UCSD-AML1 (cell line): Measurements from ENCODE around the gene ITPA.

Source experiments
- DNase-seq: peaks from one replicate; lab custom pipeline; 2025; ENCODE audit not compliant: unreplicated experiment; lab: John Stamatoyannopoulos, UW

ITPA gene

GRCh38 chr20:3243718-3244358, 34.5 kb downstream of the ITPA start:
- no peak for DNase-seq

- no peak for DNase-seq
Measured at GRCh38 chr20:3244613-3245012, 35.3 kb downstream of the ITPA start.

GRCh38 chr20:3245156-3245555, 35.9 kb downstream of the ITPA start:
- DNase-seq = no peak

GRCh38 chr20:3245711-3246110, 36.4 kb downstream of the ITPA start:
- no peak for DNase-seq

- no peak for DNase-seq
Measured at GRCh38 chr20:3246682-3247081, 37.4 kb downstream of the ITPA start.

GRCh38 chr20:3247638-3248037, 38.3 kb downstream of the ITPA start:
- DNase-seq = no peak

- DNase-seq = no peak
Measured at GRCh38 chr20:3248167-3248992, 39.1 kb downstream of the ITPA start.

GRCh38 chr20:3248993-3249347, 39.7 kb downstream of the ITPA start:
- DNase-seq = no peak

- no peak for DNase-seq
Measured at GRCh38 chr20:3250091-3250504, 40.8 kb downstream of the ITPA start.

GRCh38 chr20:3251806-3252205, 42.5 kb downstream of the ITPA start:
- DNase-seq = no peak

GRCh38 chr20:3255728-3256127, 46.4 kb downstream of the ITPA start:
- no peak for DNase-seq

GRCh38 chr20:3258429-3258828, 49.1 kb downstream of the ITPA start:
- DNase-seq = no peak

- DNase-seq = no peak
Measured at GRCh38 chr20:3262566-3262965, 53.3 kb downstream of the ITPA start.

GRCh38 chr20:3270051-3270450, 60.8 kb downstream of the ITPA start:
- DNase-seq = no peak

- DNase-seq = no peak
Measured at GRCh38 chr20:3273371-3273770, 64.1 kb downstream of the ITPA start.
